NCI-H2029 treated with DMSO at 0.1 percent for 48 hours (cell line): ENCODE results near the gene DAPK2.
"Not testable (repeated sequence)": the region's sequence is repeated elsewhere in the genome, so short reads cannot be mapped to it uniquely, and the experiment has no call there.

ENCODE experiments used
- DNase-seq: peaks from one replicate; lab custom pipeline; 2025; lab: John Stamatoyannopoulos, UW

DAPK2 gene

GRCh38 chr15:64053674-64054073 lies 7.4 kb upstream of the DAPK2 start:
- not testable (repeated sequence) for DNase-seq

DNA sequence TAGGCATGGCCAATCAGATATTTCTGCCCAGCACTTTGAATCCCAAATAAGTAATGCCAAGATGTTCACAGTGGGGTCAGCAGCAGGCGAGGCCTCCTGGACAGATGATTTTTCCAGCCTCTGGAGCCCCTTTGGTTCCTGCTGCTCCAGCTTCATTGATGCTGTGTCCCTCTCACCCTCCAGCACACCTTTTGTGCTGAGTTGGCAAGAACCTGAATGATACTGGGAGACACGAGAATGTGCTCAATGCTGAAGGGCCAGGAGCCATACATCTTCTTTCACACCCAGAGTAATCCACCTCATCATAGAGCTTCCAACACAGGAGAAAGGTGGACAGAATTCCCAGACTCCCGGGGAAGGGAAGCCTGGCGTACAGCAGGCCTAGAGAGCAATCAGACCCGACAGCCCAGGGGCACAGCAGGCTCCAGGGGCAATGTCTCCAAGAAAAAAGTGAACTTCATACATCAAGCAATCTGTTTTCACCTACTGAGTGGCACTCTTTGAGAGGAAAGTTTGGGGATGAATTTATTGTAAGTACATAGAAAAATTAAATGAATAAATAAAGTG lies 6.7 kb upstream of the DAPK2 start:
- DNase-seq: no peak

DNA sequence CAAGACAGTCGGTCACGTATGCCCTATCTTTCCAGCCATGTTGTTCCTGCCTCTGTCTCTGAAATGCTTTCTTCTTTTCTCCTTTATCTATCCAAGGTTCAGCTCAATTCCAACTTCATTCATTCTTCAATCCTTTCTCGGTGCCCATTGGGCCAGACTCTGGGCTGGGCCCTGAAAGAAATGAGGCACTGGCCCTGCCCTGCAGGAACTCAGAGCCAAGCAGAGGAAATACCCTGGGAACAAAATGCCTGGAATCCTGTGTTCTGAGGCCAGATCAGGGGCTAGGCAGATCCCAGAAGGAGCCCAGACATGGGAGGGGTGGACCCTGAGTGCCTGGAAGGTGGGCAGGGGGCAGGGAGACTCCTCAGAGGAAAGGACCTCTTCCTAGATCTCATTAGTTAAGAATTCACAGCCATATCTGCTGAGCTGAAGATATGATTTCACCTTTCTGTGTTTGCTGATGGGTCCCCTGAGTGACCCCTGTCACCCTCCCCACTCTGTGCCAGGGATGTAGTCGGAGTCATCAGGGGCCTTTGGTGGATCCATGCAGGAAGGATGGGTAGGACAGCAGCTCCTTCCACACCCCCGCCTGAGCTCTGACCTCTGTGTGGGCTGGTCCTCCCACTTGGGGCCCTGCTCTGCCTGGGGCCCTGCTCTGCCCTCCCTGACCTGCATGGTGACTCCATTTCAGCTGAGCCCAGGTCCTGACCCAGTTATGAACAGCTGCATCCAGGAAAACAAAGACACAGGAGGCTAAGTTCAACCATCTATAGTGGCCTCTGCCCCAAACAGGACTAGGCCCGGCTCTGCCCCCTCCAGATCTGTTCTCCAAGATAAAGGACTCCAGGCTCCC lies 5.3 kb upstream of the DAPK2 start:
- no peak for DNase-seq

- no peak for DNase-seq
Observed at GRCh38 chr15:64051093-64051402, 4.8 kb upstream of the DAPK2 start.

DNA sequence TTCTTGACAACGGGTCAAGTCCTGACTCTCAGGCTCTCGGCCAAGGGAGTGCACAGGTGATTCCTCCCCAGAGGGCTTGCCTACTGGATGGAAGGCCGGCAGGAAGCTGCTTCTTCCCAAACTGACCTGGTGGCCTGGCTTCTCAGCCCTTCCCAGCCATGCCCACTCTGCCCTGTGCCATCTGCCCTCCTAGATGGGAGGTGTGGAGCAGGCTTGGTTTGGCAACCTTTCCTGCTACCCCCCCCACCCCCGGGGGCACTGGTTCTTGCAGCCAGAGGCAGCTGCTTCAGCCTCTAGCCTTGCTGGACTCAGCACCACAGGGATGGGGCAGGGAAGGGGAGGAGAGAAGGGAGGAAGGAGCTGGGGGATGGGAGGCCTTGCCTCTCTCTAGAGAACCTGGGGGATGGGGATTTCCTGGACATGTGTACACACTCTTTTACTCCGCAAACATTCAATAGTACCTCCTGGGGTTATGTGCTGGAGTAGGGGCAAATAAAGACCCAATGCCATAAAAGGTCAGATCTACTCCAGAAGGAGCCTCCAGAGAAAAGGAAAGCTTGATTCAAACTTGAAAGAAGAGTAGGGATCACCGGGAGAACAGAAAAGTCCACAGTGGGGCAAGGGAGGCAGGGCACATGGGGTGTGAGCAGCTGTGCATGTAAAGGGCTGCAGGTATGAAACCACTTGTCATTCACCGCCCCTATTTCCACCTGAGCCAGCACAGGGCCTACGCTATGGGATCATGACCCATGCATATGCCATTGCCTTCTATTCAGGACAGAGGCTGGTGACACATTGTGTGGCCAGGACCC lies 4.2 kb upstream of the DAPK2 start:
- peak; percentile 50 for DNase-seq

- DNase-seq: no peak
Observed at GRCh38 chr15:64048781-64049460, 2.6 kb upstream of the DAPK2 start.

- DNase-seq: no peak
Observed at GRCh38 chr15:64045774-64046420, 388 bp downstream of the DAPK2 start.

- no peak for DNase-seq
Observed at GRCh38 chr15:64045101-64045435, 1.2 kb downstream of the DAPK2 start.

DNA sequence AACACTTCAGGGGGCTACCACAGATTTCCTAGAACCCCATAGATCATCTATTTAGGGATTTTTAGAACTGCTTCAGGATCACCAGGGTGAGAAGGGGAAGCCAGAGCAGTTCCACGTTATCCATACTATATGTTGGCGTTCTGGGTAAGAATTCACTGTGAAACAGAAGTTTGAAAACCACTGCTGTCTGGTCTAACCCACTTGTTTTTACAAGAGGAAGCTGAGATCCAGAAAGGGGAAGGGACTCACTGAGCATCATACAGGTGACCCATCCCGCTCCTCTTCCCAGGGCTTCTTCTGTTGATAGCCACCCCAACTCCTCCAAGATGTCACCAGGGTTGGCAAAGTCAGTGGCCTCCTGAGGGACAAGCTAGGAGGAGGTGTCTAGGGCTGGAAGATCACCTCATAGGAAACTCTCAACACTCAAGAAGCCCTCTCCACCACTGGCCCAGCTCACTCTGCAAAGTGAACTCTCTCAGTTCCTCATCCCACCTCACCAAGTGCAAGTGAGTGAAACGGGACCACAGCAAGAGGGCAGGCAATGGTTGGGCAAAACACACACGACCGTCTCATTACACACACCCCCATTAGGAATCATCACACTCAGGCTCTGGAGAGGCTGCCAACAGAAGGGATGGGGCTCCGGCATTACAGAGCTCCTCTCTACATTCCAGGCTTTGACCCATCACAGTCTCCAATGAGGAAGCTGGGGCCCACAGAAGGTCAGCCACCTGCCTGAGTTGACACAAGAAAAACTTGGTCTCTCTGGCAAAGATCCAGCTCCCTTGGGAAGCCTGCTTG lies 1.8 kb downstream of the DAPK2 start:
- DNase-seq: no peak

DNA sequence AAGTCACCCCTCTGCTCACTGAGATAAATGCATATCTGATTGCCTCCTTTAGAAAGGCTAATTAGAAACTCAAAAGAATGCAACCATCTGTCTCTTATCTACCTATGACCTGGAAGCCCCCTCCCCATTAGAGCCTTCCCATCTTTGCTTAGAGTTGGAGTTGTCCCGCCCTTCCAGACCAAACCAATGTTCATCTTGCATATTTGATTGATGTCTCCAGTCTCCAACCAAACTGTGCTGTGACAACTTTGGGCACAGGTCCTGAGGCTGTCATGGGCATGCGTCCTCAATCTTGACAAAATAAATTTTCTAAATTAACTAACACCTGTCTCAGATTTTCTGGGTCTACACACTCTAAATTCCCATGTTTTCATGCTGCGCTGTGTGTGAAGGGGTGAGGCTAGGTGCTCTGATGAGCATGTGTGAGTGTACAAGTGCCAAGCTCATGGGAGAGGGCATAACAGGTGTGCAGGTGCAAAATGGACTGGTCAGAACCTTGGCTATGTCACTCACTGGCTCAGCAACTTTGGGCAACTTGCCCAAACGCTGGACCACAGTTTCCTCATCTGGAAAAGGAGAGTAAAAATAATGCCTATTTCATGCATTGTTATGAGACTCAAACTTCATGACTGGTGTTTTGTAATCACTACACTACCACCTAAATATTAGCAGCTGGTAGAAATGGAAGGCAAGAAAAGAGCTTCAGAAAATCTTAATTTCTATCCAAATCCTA lies 7.2 kb downstream of the DAPK2 start:
- DNase-seq: no peak

GRCh38 chr15:64037966-64038365 lies 8.3 kb downstream of the DAPK2 start:
- no peak for DNase-seq

GRCh38 chr15:64037116-64037515 lies 9.2 kb downstream of the DAPK2 start:
- DNase-seq: no peak

- DNase-seq: no peak
Observed at GRCh38 chr15:64035525-64035924, 10.8 kb downstream of the DAPK2 start.

- DNase-seq: no peak
Observed at GRCh38 chr15:64034519-64034918, 11.8 kb downstream of the DAPK2 start.

- no peak for DNase-seq
Observed at GRCh38 chr15:64032329-64032728, 14.0 kb downstream of the DAPK2 start.

GRCh38 chr15:64030123-64030522 lies 16.2 kb downstream of the DAPK2 start:
- no peak for DNase-seq

GRCh38 chr15:64029633-64030032 lies 16.7 kb downstream of the DAPK2 start:
- no peak for DNase-seq

DNA sequence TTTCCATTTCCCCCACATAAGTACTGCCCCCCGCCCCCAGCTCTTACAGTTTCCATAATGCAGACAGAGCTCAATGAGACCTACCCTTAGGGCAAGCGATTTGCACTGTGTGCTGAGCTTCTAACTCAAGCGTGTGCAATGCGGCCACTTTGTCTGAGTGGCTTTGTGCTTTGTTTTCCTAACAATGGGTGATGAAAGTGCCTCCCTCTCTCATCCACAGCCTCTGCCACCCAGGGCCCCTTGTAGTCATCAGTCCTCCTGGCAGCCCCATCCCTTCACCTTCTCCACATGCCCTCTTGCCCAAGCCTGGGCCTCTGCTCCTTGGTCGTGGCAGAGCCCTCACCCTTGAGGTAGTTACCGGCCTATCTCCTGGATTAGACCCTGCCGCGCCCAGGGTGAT lies 17.2 kb downstream of the DAPK2 start:
- DNase-seq: no peak

DNA sequence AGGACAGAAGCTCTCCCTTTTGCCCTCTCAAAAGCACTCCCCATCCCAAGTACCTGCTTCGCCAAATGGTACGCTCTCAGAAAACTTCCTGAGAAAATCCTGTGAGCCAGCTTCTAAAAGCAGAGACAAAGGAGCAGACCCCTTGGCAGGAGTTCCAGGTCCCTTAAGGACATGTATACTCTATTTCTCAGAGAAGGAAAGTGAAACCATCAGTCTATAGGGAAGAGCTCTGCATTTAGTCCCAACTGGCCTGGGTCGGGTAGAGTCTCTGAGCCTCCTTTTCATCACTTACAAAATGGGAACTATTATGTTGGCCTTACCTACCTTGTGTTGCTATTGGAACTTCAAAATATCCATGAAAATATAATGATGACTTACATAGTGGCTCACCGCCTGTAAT lies 19.7 kb downstream of the DAPK2 start:
- DNase-seq: no peak

DNA sequence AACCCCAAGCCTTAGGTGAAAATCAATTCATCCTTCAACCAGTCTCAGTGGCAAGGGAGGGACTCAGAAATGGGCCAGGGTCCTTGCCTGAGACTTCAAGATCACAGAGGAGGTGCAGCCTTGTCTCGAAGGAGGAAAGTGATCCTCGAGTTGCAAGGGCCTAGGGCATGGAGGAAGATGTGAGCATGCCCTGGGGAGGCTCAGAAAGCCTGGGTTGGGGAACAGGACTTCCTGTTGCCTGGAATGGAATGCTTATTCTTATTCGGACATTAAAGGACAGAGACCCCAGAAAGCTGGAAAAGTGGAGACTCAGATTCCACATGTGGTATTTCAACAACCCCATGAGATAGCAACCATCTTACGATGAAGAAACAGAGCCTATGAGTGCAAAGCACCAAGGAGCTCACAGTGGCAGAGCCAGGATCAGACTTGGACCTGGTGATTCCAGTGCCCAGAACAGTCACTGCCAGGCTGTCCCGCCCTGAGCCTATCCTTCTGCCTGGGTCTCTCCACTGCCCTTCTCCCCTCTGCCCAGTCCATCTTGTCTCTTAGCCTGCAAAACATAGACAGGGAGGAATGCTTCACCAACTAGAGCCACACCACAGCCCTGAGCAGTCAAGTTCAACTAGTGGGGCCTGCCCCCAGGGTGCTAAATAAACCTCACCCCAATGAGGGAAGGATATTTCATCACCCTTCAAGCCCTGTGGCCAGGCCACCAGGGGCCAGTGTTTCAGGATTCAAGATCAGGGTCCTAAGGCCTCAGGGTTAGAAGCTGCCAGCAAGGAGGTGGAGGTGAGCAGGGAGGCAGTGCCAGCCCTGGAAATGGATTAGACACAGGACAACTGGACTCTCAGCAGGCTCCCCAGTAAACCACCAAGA lies 21.9 kb downstream of the DAPK2 start:
- DNase-seq: no peak
